Skeletal muscle cell (primary cell): Measurements from ENCODE around the gene DISC1.

Experiments used
- DNase-seq: peaks from one replicate; pipeline ENCODE4 v3.0.0-alpha.2; 2010; ENCODE audit warnings: low read depth
- H3K4me3 ChIP-seq: 2 replicates; pipeline ENCODE4 v1.5.1; 2011; ENCODE audit warnings: low read depth, mild to moderate bottlenecking, control low read depth, low read length, moderate library complexity

Gene DISC1

GRCh38 chr1:232031156-232031555 is 404.6 kb downstream of the DISC1 start:
- no peak overlapping the region for H3K4me3 ChIP-seq
- no peak for DNase-seq

- no peak for DNase-seq
- H3K4me3 ChIP-seq, result no peak overlapping the region
Observed at GRCh38 chr1:232033285-232033684, 406.7 kb downstream of the DISC1 start.

- no peak overlapping the region for H3K4me3 ChIP-seq
- no peak for DNase-seq
Observed at GRCh38 chr1:232034556-232034955, 408.0 kb downstream of the DISC1 start.

GRCh38 chr1:232036181-232036933 is 409.8 kb downstream of the DISC1 start:
- DNase-seq, result no peak
- H3K4me3 ChIP-seq, result no peak overlapping the region

- no peak for DNase-seq
- H3K4me3 ChIP-seq, result no peak overlapping the region
Observed at GRCh38 chr1:232037774-232038388, 411.3 kb downstream of the DISC1 start.

- no peak overlapping the region for H3K4me3 ChIP-seq
- no peak for DNase-seq
Observed at GRCh38 chr1:232038706-232039677, 412.4 kb downstream of the DISC1 start.

- DNase-seq, result no peak
- no peak overlapping the region for H3K4me3 ChIP-seq
Observed at GRCh38 chr1:232040260-232040659, 413.7 kb downstream of the DISC1 start.

GRCh38 chr1:232044728-232045127 is 418.1 kb downstream of the DISC1 start:
- H3K4me3 ChIP-seq, result no peak overlapping the region
- no peak for DNase-seq

GRCh38 chr1:232045139-232045994 is 418.8 kb downstream of the DISC1 start:
- H3K4me3 ChIP-seq, result no peak overlapping the region
- no peak for DNase-seq

GRCh38 chr1:232046451-232047306 is 420.1 kb downstream of the DISC1 start:
- H3K4me3 ChIP-seq, result no peak overlapping the region
- DNase-seq, result no peak

- no peak overlapping the region for H3K4me3 ChIP-seq
- no peak for DNase-seq
Observed at GRCh38 chr1:232047473-232047872, 420.9 kb downstream of the DISC1 start.

GRCh38 chr1:232048481-232048880 is 421.9 kb downstream of the DISC1 start:
- no peak for DNase-seq
- H3K4me3 ChIP-seq, result no peak overlapping the region

- no peak overlapping the region for H3K4me3 ChIP-seq
- DNase-seq, result no peak
Observed at GRCh38 chr1:232049335-232049734, 422.7 kb downstream of the DISC1 start.

GRCh38 chr1:232057217-232057895 is 430.8 kb downstream of the DISC1 start:
- no peak overlapping the region for H3K4me3 ChIP-seq
- DNase-seq, result no peak

GRCh38 chr1:232057896-232058274 is 431.3 kb downstream of the DISC1 start:
- DNase-seq, result no peak
- H3K4me3 ChIP-seq, result no peak overlapping the region

- DNase-seq, result no peak
- H3K4me3 ChIP-seq, result no peak overlapping the region
Observed at GRCh38 chr1:232059726-232060374, 433.3 kb downstream of the DISC1 start.

- no peak for DNase-seq
- H3K4me3 ChIP-seq, result no peak overlapping the region
Observed at GRCh38 chr1:232062967-232063366, 436.4 kb downstream of the DISC1 start.
